DND-41 (cell line): ENCODE data around the gene MAP4K5.

Source experiments
- CTCF ChIP-seq: IDR thresholded peaks from 2 replicates; pipeline ENCODE4 v1.5.1; 2012; ENCODE audit warnings: borderline replicate concordance, low read length, moderate library complexity, mild to moderate bottlenecking; ENCODE audit not compliant: poor library complexity, severe bottlenecking; ENCODE audit errors: extremely low read depth
- EZH2 ChIP-seq: IDR thresholded peaks from 3 replicates; pipeline ENCODE4 v1.6.1; 2012; ENCODE audit warnings: borderline replicate concordance, low read depth, mild to moderate bottlenecking, moderate library complexity, low read length, inconsistent platforms; ENCODE audit not compliant: severe bottlenecking

- no peak for TF ChIP-seq CTCF
- TF ChIP-seq EZH2, result no peak
Observed at GRCh38 chr14:50516091-50516490, 16.3 kb downstream of the MAP4K5 start.
